Effector CD4-positive, alpha-beta T cell (primary cell): Measurements from ENCODE around the gene C6orf136.
"Not testable (repeated sequence)": the region's sequence is repeated elsewhere in the genome, so short reads cannot be mapped to it uniquely, and the experiment has no call there.

Source experiments
- DNase-seq: peaks from one replicate; pipeline ENCODE4 v3.0.0-alpha.2; 2020

C6orf136 gene

GRCh38 chr6:30615958-30616810 is 30.7 kb upstream of the C6orf136 start:
- DNase-seq: peak; percentile 27

- peak; percentile 98 for DNase-seq
These were observed 29.9 kb upstream of the C6orf136 start, which contains the start of gene PPP1R10 for GRCh38 chr6:30616811-30617564. Gene PPP1R10 (minus strand): TSS chr6:30617243. CDS start chr6:30609944, 7,299 bp downstream.

DNA sequence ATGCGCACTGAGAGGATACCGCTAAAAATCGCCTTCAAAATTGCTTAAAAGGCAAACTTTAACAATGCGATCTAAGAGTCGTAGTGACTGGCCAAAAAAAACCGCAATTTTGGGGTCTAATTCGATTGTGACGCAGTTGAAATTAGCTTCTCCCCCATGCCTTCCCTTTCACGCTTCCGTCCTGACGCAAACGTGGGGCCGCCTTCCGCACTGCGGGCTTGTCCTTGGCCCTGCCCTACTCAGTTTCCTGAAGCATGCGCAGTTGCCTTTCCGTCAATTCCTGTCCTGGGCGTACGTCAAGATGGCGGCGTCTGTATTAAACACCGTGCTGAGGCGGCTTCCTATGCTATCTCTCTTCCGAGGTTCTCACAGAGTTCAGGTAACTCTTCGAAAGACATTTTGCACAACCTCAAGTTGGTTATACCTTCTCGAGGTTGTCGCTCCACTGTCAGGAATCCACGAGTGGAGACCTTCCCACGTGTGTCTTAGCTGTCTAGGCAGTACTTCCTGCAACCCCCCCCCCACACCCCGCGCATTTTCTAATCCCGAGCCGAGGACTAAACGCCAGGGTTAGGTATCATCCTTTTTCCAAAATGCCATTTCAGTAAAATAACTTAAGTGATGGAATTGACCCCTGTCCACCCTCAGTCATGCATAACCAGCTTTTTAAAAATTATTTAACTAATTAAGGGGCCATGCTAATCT is 29.2 kb upstream of the C6orf136 start, which contains the start of gene MRPS18B:
MRPS18B (plus strand) TSS at position 276 of the 705 bp plus-strand sequence; CDS start at position 302, 26 bp downstream.
- peak; percentile 98 for DNase-seq

DNA sequence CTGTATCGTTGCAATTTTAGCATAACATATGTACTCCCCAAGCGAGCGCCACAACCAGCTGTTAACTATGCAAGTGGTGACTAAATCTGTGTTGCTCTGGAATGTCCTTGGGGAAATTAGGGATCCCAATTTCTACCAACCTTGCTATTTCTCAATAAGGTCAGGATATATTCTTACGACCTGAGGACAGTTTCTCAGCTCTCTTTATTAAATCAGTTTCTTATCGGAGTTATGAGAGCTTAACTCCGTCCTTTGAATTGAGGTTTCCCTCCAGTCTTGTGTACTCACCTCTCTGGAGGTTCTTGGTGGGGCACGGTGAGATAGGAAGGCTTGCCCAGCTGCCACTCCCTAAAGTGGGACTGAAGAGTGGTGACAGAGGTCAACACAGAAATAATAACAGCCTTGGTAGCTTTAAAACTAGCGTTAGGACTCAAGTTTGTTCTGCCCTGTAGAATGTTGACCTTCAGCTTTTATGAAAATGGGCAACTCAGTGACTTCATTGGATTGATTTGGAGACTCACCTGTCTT is 28.6 kb upstream of the C6orf136 start:
- no peak for DNase-seq

DNA sequence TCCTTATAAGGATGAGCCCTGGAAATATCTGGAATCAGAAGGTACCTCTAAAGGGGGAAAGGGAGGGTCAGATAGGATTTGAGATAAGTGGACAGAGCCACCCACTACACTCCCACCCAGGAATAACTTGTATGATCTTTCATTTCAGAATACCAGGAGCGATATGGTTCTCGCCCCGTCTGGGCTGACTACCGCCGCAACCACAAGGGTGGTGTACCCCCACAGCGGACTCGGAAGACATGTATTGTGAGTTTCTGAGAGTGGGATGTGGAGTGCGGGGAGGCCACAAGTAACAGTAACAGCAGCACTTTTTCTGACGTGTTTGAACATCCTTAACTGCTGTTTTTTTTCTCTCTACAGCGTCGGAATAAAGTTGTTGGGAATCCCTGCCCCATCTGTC is 27.4 kb upstream of the C6orf136 start:
- DNase-seq: no peak

- DNase-seq: no peak
These were observed 21.4 kb upstream of the C6orf136 start for GRCh38 chr6:30625511-30625910.

DNA sequence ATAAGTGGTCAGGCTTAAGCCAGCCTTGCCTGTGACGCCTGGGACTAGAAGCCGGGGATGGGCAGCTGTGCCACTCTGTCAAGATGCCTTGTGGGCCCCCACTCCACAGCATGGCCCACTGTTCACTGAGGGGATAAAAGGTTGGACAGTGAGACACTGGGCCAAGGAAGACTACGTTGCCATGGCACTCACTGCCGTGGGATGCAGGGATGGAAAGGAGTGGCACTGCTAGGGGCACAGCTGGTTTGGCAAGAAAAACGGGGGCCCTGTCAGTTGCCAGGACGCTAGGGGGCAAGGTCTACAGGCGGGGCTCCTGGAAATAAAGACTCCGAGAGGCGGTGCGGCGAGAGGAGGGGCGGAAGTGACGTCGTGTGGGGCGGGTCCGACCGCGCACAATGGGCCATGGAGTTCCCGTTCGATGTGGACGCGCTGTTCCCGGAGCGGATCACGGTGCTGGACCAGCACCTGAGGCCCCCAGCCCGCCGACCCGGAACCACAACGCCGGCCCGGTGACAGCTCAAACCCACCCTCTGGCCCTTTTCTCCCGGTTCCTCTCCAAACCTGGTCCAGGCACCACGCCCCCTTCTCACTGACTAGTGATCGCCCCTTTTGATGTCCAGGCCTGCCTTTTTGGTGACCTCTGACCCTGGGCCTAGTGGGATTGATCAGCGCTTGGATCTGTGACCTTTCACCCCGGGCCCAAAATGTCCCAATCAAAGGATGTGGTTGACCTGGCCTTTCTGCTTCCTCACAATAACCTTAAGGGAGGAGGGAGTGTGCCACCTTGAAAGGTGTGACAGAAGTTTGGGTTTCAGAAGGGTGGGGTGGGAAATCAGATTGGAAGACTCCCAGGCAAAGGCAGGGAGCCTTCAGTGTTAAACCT is 20.2 kb upstream of the C6orf136 start, which contains the start of gene ATAT1:
ATAT1 (plus strand) TSS at position 391 of the 883 bp plus-strand sequence.
- peak; percentile 88 for DNase-seq

DNA sequence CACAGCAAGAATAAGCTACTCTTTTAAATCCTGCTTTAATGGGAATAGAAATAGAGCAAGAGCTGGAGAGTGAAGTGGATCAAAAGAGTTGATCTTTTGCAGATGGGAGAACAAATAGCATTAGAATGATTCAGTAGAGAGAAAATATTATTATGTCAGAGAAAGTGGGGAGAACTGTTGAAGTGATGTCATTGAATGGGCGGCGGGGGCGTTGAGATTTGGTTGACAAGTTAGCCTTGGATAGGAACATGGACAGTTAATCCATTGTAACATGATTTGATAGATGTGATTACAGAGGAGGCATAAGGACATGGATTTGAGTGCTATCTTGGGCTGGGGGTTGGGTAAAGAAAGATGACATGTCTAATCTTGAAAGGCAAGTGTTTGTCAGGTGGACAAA is 11.1 kb upstream of the C6orf136 start:
- no peak for DNase-seq

DNA sequence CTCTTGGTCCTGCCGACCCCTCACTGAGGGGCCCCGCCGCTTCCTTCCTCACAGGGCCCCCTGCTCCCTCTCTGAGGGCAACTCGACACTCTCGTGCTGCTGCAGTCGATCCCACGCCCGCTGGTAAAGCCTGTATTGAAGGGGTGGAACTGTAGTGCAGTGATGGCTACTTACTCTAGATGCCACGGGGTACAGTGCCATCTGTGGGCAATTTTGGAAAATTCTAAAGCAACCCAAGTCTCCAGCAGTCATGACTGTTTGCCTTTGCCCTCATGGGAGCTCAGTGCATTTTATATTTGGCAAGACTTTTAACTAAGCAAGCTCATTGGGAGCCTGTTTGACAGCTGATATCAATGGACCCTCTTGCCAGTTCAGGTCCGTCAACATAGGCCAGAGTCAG is 6.5 kb upstream of the C6orf136 start:
- DNase-seq: no peak

DNA sequence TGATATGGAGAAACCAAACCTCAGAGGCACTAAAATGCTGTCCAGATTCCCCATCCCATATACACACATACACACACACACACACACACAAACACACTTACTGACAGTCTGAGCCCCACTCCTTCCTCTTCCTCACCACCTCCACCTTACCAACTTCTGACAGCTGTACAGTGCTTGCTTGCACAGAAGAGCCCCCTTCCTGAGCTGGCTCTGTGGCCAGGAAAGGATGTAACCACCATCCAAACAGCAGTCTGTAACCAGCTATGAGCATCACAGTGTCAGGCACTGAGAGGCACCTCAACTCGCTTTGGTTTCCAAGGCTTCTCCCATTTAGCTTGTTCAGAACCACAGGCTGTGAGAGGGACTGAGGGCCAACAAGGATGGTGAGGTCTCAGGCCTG is 5.9 kb upstream of the C6orf136 start:
- DNase-seq: no peak

DNA sequence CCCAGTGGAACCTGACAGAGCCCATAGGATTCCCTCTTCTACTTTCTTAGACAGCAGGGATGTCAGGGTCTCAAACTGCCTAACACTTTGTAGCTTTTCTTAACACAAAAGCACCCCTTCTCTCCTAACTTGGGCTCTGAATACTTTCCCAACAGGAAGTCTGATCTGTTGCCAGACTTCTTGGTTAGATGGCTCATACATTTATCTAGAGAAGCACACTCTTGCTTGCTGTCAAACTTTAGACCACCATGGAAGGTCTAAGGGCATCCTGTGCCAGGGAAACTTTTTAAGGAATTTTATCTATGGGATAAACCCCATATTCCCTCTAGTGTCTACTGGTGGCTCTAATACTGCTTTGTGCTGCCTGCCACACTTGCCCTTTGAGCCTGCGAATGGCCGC is 3.3 kb upstream of the C6orf136 start:
- no peak for DNase-seq

DNA sequence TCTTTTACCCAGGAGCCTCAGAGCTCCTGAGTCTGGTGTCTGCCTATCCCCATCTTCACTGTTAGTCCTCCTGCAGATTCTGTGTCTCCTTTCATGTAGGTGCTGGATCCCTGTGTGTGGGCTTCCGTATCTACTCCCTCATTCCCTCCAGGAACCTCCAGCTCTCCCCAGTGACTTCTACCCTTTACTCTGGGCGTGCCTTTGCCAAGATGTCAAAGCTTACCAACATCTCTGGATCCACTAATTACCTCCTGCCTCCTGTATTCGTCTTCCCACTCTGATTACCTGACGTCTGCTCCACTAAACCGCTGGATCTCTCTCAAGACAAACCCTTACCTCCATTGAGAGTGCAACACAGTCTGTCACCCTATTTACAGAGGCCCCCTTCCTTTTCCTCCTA is 2.2 kb upstream of the C6orf136 start:
- DNase-seq: no peak

GRCh38 chr6:30645989-30646388 is 944 bp upstream of the C6orf136 start:
- DNase-seq: no peak

GRCh38 chr6:30647242-30648116 is 546 bp downstream of the C6orf136 start:
- peak; percentile 57 for DNase-seq

GRCh38 chr6:30651143-30651542 is 4.2 kb downstream of the C6orf136 start:
- no peak for DNase-seq

DNA sequence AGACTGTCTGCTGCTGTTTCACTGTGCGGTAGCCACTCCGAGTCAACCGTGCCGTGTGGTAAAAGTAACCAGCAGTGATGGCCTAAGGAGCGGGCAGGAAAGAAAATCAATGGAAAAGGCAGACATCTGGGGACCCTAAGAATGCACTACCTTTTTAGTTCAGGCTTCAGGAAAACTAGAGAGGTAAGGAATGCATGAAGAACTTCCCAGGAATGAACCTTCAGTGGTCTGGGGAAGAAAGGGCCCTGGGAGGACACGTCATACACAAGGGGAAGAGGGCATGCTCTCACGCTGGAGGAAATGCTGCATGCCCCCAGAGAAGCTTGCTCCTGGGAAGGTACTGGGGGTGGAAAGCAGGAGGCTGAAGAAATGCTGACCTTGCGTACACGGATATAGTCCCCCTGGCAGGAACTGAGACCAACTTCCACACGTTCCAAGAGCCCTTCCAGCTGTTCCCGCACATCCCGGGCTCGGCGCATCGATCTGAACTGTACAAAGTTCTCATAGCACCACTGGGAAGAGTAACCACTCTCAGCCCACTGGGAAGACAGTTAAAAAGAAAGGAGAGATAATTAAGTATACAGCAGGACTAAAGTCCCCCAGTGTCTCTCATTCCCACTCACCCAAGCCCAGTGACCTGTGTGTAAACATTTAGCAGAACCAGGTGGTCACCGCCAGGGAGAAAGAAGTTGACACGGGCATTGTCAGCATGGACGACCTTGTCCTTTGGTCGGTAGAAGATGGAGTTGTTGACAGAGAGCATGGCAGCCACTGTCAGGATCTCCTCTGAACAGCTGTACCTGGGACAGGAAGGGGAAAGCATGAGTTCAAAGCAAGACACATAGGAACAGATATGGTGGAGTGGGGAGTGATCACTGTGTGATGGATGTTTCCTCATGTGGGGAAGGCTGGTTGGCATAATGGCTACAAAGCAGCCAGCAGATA is 8.1 kb downstream of the C6orf136 start:
- no peak for DNase-seq

- DNase-seq: no peak
These were observed 8.8 kb downstream of the C6orf136 start for GRCh38 chr6:30655743-30656094.

DNA sequence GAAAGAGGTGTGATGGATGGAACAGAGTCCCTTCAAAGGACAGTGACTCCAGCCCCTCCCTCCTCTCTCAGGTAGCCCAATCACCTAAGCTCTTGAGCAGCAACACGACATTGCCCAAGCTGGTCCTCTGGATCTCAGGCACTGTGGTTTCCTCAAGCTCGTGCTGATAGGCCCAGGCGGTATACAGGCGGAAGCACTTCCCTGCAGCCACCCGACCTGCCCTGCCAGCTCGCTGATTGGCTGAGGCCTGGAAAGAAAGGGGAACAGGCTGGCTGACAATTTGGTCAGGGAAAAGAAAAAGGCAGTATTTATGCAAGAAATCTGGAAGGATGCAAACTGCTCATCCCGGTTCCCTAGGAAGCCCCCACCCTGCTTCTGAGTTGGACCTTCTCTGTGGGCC is 9.6 kb downstream of the C6orf136 start:
- DNase-seq: no peak

DNA sequence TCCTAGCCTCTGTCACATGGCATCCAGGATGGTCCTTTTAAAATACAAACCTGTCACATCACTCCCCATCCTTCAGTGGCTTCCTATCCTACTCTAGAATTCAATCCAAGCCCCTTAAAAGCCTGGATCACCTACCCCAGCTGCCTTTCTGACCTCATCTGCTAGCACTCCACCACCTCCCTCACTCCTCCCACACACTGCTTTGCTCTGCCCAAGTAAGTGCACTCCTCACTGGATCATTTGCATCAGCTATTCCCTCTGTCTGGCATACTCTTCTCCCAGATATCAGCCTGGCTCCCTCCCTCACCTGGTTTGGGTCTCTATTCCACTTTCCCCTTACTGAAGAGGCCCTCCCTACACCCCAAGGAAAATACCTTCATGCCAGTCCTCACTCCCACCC is 10.5 kb downstream of the C6orf136 start:
- DNase-seq: no peak

DNA sequence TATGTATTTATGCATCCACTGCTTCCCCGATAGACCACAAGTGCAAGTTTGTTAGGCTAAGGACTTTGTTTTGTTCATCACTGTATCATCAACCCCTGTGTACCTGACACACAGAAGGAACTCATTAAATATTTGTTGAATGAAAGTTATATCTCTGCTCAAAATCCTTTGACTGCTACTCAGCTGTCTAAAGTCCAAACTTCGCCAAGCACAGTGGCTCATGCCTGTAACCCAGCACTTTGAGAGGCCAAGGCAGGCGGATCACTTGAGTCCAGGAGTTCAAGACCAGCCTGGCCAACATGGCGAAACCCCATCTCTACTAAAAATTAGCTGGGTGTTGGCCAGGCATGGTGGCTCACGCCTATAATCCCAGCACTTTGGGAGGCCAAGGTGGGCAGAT is 11.0 kb downstream of the C6orf136 start:
- not testable (repeated sequence) for DNase-seq
